Measurements from ENCODE around the gene ICA1L. TPM values are rescaled to one million over a fixed set of nuclear protein-coding genes. Genes with fewer than 3 reads are reported as not detected.

ICA1L gene
- total RNA-seq, 1 donor from 2014 or later, result 10.2 TPM

GRCh38 chr2:202790676-202791075 is 80.9 kb downstream of the ICA1L start:
- Mint-ChIP-seq H3K27ac (no peak overlapping the region), H3K9me3 (no peaks in the 10 kb centered on the region), H3K36me3 (ENCODE audit: low read depth) (peaks cover 40% of the 10 kb centered on the region), H3K4me3 (no peak overlapping the region), H3K27me3 (no peaks in the 10 kb centered on the region), H3K4me1 (no peaks in the 10 kb centered on the region)
- ATAC-seq (ENCODE audit: low read depth) (no peak), DNase-seq (no peak)
- intact Hi-C loops (cut with micrococcal nuclease), result no loop called here
- ChIA-PET POLR2A (interaction anchor here (0.7 kb wide), 1 partner anchor 9 kb away, joined by 3 read pairs; no protein-coding TSS in a partner anchor), CTCF (no interaction called here)
- TF ChIP-seq CTCF (IDR thresholded peaks at IDR 0.05), result no peak

- H3K9me3 Mint-ChIP-seq, result no peaks in the 10 kb centered on the region
- intact Hi-C loops (cut with micrococcal nuclease), result no loop called here
- H3K27me3 Mint-ChIP-seq, result no peaks in the 10 kb centered on the region
- ChIA-PET POLR2A (no interaction called here), CTCF (no interaction called here)
- no peak overlapping the region for H3K4me3 Mint-ChIP-seq
- H3K36me3 Mint-ChIP-seq (ENCODE audit: low read depth), result peaks cover 61% of the 10 kb centered on the region
- DNase-seq, result no peak
- no peak for TF ChIP-seq CTCF (IDR thresholded peaks at IDR 0.05)
- no peak for ATAC-seq (ENCODE audit: low read depth)
- H3K4me1 Mint-ChIP-seq, result no peaks in the 10 kb centered on the region
- H3K27ac Mint-ChIP-seq, result no peak overlapping the region
Observed at GRCh38 chr2:202786842-202787241, 84.7 kb downstream of the ICA1L start.

GRCh38 chr2:202782940-202783558 is 88.5 kb downstream of the ICA1L start:
- ChIA-PET CTCF (no interaction called here), POLR2A (no interaction called here)
- no peak for DNase-seq
- no peaks in the 10 kb centered on the region for H3K27me3 Mint-ChIP-seq
- H3K4me3 Mint-ChIP-seq, result no peak overlapping the region
- intact Hi-C loops (cut with micrococcal nuclease), result no loop called here
- no peaks in the 10 kb centered on the region for H3K9me3 Mint-ChIP-seq
- peaks cover 74% of the 10 kb centered on the region for H3K36me3 Mint-ChIP-seq (ENCODE audit: low read depth)
- no peak for ATAC-seq (ENCODE audit: low read depth)
- no peak for TF ChIP-seq CTCF (IDR thresholded peaks at IDR 0.05)
- H3K27ac Mint-ChIP-seq, result no peak overlapping the region
- H3K4me1 Mint-ChIP-seq, result peaks cover 11% of the 10 kb centered on the region

GRCh38 chr2:202780514-202781021 is 91.0 kb downstream of the ICA1L start:
- Mint-ChIP-seq H3K4me3 (no peak overlapping the region), H3K9me3 (no peaks in the 10 kb centered on the region), H3K4me1 (peaks cover 11% of the 10 kb centered on the region), H3K27ac (peak overlapping the region; percentile 33), H3K36me3 (ENCODE audit: low read depth) (peaks cover 73% of the 10 kb centered on the region), H3K27me3 (no peaks in the 10 kb centered on the region)
- CTCF ChIA-PET, result no interaction called here
- POLR2A ChIA-PET, result no interaction called here
- TF ChIP-seq CTCF (IDR thresholded peaks at IDR 0.05), result no peak
- intact Hi-C loops (cut with micrococcal nuclease), result loop anchor here (2.0 kb wide), 2 partner anchors 14 to 90 kb away; partner anchors contain the start of gene ICA1L
- DNase-seq (no peak), ATAC-seq (ENCODE audit: low read depth) (peak; percentile 81)

- peaks cover 80% of the 10 kb centered on the region for H3K36me3 Mint-ChIP-seq (ENCODE audit: low read depth)
- H3K9me3 Mint-ChIP-seq, result no peaks in the 10 kb centered on the region
- intact Hi-C loops (cut with micrococcal nuclease), result no loop called here
- no peak overlapping the region for H3K4me3 Mint-ChIP-seq
- DNase-seq (no peak), ATAC-seq (ENCODE audit: low read depth) (no peak)
- no peak overlapping the region for H3K27ac Mint-ChIP-seq
- TF ChIP-seq CTCF (IDR thresholded peaks at IDR 0.05), result no peak
- H3K4me1 Mint-ChIP-seq, result peaks cover 11% of the 10 kb centered on the region
- POLR2A ChIA-PET, result no interaction called here
- H3K27me3 Mint-ChIP-seq, result no peaks in the 10 kb centered on the region
- CTCF ChIA-PET, result no interaction called here
Observed at GRCh38 chr2:202778217-202778616, 93.3 kb downstream of the ICA1L start.
